SK-N-SH (cell line): ENCODE data around the gene RTF2. TPM values are rescaled to one million over a fixed set of nuclear protein-coding genes. Genes with fewer than 3 reads are reported as not detected.

ENCODE experiments used
- CTCF ChIA-PET: fragments of 300-600, 350-600 bp; formaldehyde crosslinking; extraction: SDS; loops from one replicate; lab custom pipeline; 2021; lab: Yijun Ruan, JAX
- POLR2A ChIA-PET: fragments of 350-600 bp; sonication (Branson Sonifier 250); formaldehyde crosslinking; extraction: SDS; loops from one replicate; lab custom pipeline; 2020; ENCODE audit warnings: antibody characterized with exemption, inconsistent platforms; lab: Yijun Ruan, JAX
- DNase-seq: peaks from one replicate; pipeline ENCODE4 v3.0.0; 2012
- H2AFZ ChIP-seq: fragments of 200-600 bp; sonication (generic); 2 replicates; pipeline ENCODE4 v1.8.1; 2016; ENCODE audit warnings: antibody characterized with exemption, mild to moderate bottlenecking, low read depth
- H3F3A ChIP-seq: fragments of 200-600 bp; sonication (generic); replicated peaks from 2 replicates; pipeline ENCODE3; 2016; ENCODE audit warnings: antibody characterized with exemption, mild to moderate bottlenecking; ENCODE audit not compliant: insufficient read depth
- H3K27ac ChIP-seq, 2 experiments: fragments of 200-500 bp in 1 of 2; fragments of 200-600 bp in 1 of 2; sonication (Bioruptor generic) in 1 of 2; sonication (generic), shearing (Covaris generic) in 1 of 2; 2 replicates each; pipeline versions ENCODE4 v1.5.1 to v1.6.1; 2014 to 2016; ENCODE audit warnings: low read depth in 2 of 2, inconsistent platforms in 1 of 2, low read length in 1 of 2, mild to moderate bottlenecking in 1 of 2, mixed read lengths in 1 of 2
- H3K27me3 ChIP-seq: fragments of 200-600 bp; sonication (generic), shearing (Covaris generic); 2 replicates; pipeline ENCODE4 v1.6.1; 2016; ENCODE audit warnings: mixed run types; ENCODE audit not compliant: insufficient read depth
- H3K36me3 ChIP-seq, 2 experiments: fragments of 200-500 bp in 1 of 2; fragments of 200-600 bp in 1 of 2; sonication (Bioruptor generic) in 1 of 2; sonication (generic) in 1 of 2; replicated peaks in 1 of 2; 2 replicates each; pipeline versions ENCODE3 to v1.5.1; 2014 to 2016; ENCODE audit warnings: low read length in 1 of 2, mild to moderate bottlenecking in 1 of 2; ENCODE audit not compliant: insufficient read depth in 2 of 2, control insufficient read depth in 1 of 2
- H3K4me1 ChIP-seq, 2 experiments: fragments of 200-500 bp in 1 of 2; fragments of 200-600 bp in 1 of 2; sonication (Bioruptor generic) in 1 of 2; sonication (generic), shearing (Covaris generic) in 1 of 2; 2 replicates each; pipeline versions ENCODE4 v1.5.1 to v1.6.1; 2014 to 2016; ENCODE audit warnings: low read depth in 1 of 2, low read length in 1 of 2, mixed run types in 1 of 2; ENCODE audit not compliant: insufficient read depth in 2 of 2, control insufficient read depth in 1 of 2
- H3K4me2 ChIP-seq: fragments of 200-600 bp; sonication (generic), shearing (Covaris generic); 2 replicates; pipeline ENCODE4 v1.6.1; 2017; ENCODE audit warnings: mixed run types
- H3K4me3 ChIP-seq, 2 experiments: fragments of 200-500 bp in 1 of 2; fragments of 200-600 bp in 1 of 2; sonication (Bioruptor generic) in 1 of 2; sonication (generic), shearing (Covaris generic) in 1 of 2; 2 replicates each; pipeline versions ENCODE4 v1.5.1 to v1.8.1; 2014 to 2016; ENCODE audit warnings: low read depth in 2 of 2, inconsistent platforms in 1 of 2, low read length in 1 of 2, mild to moderate bottlenecking in 1 of 2, mixed read lengths in 1 of 2, moderate library complexity in 1 of 2
- H3K79me2 ChIP-seq: fragments of 200-600 bp; sonication (generic); 2 replicates; pipeline ENCODE4 v1.8.1; 2017; ENCODE audit warnings: mild to moderate bottlenecking; ENCODE audit not compliant: insufficient read depth
- H3K9ac ChIP-seq: fragments of 200-600 bp; sonication (generic); 2 replicates; pipeline ENCODE4 v1.6.1; 2017; ENCODE audit warnings: mixed run types
- H3K9me2 ChIP-seq: fragments of 200-600 bp; sonication (generic); 2 replicates; pipeline ENCODE4 v1.6.1; 2017; ENCODE audit warnings: mixed run types
- H3K9me3 ChIP-seq: fragments of 200-600 bp; sonication (generic); 2 replicates; pipeline ENCODE4 v1.6.1; 2017; ENCODE audit warnings: mixed run types, mild to moderate bottlenecking, moderate library complexity
- H4K20me1 ChIP-seq: fragments of 200-600 bp; sonication (generic); 2 replicates; pipeline ENCODE4 v1.6.1; 2017; ENCODE audit warnings: mild to moderate bottlenecking, mixed run types; ENCODE audit not compliant: insufficient read depth
- CHD2 ChIP-seq: fragments of 150-350 bp; IDR thresholded peaks from 2 replicates; pipeline ENCODE4 v1.6.1; 2018; ENCODE audit warnings: low read length; ENCODE audit not compliant: partially characterized antibody
- EP300 ChIP-seq, 2 experiments: IDR thresholded peaks; 2 replicates each; pipeline versions ENCODE4 v1.4.0 to v1.6.1; 2012; ENCODE audit warnings: borderline replicate concordance in 1 of 2, low read depth in 1 of 2, low read length in 1 of 2
- FOSL2 ChIP-seq: IDR thresholded peaks from 2 replicates; pipeline ENCODE4 v1.4.0; 2012; ENCODE audit warnings: low read depth, mild to moderate bottlenecking, moderate library complexity, borderline replicate concordance
- GABPA ChIP-seq: IDR thresholded peaks from 2 replicates; pipeline ENCODE4 v1.4.0; 2012; ENCODE audit warnings: low read depth, mild to moderate bottlenecking
- MEF2A ChIP-seq: IDR thresholded peaks from 2 replicates; pipeline ENCODE4 v1.4.0; 2012; ENCODE audit warnings: low read depth, borderline replicate concordance
- MXI1 ChIP-seq: IDR thresholded peaks from 2 replicates; pipeline ENCODE4 v1.6.1; 2012; ENCODE audit warnings: mild to moderate bottlenecking, low read depth, low read length, improper control_type of control experiment
- NRF1 ChIP-seq: IDR thresholded peaks from 2 replicates; pipeline ENCODE4 v1.6.1; 2012; ENCODE audit warnings: low read depth, mild to moderate bottlenecking, low read length
- RAD21 ChIP-seq: IDR thresholded peaks from 2 replicates; pipeline ENCODE4 v1.6.1; 2012; ENCODE audit warnings: mild to moderate bottlenecking, low read length
- RXRA ChIP-seq: IDR thresholded peaks from 2 replicates; pipeline ENCODE4 v1.4.0; 2012; ENCODE audit warnings: low read depth, mild to moderate bottlenecking, borderline replicate concordance
- SIN3A ChIP-seq: IDR thresholded peaks from 2 replicates; pipeline ENCODE4 v1.6.1; 2012; ENCODE audit warnings: low read depth, mild to moderate bottlenecking, low read length, moderate library complexity, borderline replicate concordance
- TAF1 ChIP-seq: IDR thresholded peaks from 2 replicates; pipeline ENCODE4 v1.6.1; 2012; ENCODE audit warnings: low read depth, mild to moderate bottlenecking, low read length, moderate library complexity, borderline replicate concordance
- USF1 ChIP-seq: IDR thresholded peaks from 2 replicates; pipeline ENCODE4 v1.4.0; 2012; ENCODE audit warnings: low read depth, borderline replicate concordance
- YY1 ChIP-seq: IDR thresholded peaks from 2 replicates; pipeline ENCODE4 v1.4.0; 2012; ENCODE audit warnings: low read depth, mild to moderate bottlenecking
- WGBS: methylation state at CpG from one replicate; pipeline ENCODE4 v1.1.6; 2017; ENCODE audit warnings: low lambda C conversion rate; 5-methylcytosine and 5-hydroxymethylcytosine counted together
- polyA plus RNA-seq, 3 experiments: library from polyadenylated mRNA; depleted of rRNA; stranded (reverse); fragments of >200 nt; gene quantifications; 2 replicates each; pipeline ENCODE4 v1.2.3, GENCODE V29; 2012
- TF ChIP-seq, protein P1 (sequence below): IDR thresholded peaks from 2 replicates; pipeline ENCODE4 v1.4.0; 2012; ENCODE audit warnings: low read depth, borderline replicate concordance
- TF ChIP-seq, protein P2 (sequence below): IDR thresholded peaks from 2 replicates; pipeline ENCODE4 v1.4.0; 2012; ENCODE audit warnings: low read depth
- TF ChIP-seq, protein P3 (sequence below): fragments of 200-600 bp; sonication (generic); IDR thresholded peaks from 2 replicates; pipeline ENCODE4 v1.6.1; 2017; ENCODE audit warnings: antibody characterized with exemption, mild to moderate bottlenecking, moderate library complexity

RTF2 gene
- polyA plus RNA-seq, 1 of the 3 experiments (the other 2 are of a cell fraction), result 78.2 TPM

DNA sequence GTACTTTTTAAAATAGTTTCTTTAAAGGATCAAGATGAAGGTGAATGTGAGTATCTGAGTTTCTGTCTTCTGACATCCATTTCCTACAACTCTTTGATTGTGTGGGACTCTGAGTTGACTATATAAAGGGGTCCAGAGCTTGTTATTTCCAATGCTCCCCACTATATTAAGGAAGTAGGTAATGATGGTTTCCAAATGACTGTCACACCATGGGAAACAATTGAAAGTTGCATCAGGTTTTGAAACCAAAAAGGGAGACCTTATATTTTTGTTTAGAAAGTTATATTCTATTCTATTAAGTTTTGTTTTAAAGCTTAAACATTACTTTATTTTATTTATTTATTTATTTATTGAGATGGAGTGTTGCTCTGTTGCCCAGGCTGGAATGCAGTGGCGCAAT, 45.2 kb upstream of the RTF2 start (continued):
- TF ChIP-seq, protein P1, sequence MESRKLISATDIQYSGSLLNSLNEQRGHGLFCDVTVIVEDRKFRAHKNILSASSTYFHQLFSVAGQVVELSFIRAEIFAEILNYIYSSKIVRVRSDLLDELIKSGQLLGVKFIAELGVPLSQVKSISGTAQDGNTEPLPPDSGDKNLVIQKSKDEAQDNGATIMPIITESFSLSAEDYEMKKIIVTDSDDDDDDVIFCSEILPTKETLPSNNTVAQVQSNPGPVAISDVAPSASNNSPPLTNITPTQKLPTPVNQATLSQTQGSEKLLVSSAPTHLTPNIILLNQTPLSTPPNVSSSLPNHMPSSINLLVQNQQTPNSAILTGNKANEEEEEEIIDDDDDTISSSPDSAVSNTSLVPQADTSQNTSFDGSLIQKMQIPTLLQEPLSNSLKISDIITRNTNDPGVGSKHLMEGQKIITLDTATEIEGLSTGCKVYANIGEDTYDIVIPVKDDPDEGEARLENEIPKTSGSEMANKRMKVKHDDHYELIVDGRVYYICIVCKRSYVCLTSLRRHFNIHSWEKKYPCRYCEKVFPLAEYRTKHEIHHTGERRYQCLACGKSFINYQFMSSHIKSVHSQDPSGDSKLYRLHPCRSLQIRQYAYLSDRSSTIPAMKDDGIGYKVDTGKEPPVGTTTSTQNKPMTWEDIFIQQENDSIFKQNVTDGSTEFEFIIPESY, result no peak
- TF ChIP-seq YY1, result no peak
- TF ChIP-seq USF1, result no peak

DNA sequence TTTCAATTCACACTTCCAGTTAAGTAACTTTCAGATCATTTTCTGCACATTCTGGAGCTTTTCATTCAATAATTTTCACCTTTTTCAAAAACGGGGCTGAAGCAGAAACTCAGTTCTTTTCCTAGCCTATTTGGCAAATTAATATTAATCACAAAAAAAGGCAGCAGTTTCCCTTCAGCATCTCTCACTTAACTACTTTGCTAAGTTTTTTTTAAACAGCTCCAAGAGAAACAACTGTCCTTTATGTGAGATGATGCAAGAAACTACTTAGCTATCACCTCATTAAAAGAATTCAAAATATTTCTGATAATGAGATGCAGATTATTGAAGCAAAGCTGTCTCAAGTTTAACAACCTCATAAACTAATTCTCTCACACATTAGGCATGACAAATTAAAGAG, 44.5 kb upstream of the RTF2 start:
- no peak for DNase-seq
- 18% methylated on average over 1 of the region's 1 CpG for WGBS
- H4K20me1 ChIP-seq, result no peaks in the 10 kb centered on the region
- H3K9me3 ChIP-seq, result no peaks in the 10 kb centered on the region
- H3K9ac ChIP-seq, result no peak overlapping the region
- no peaks in the 10 kb centered on the region for H3K27me3 ChIP-seq
- TF ChIP-seq, protein P2, sequence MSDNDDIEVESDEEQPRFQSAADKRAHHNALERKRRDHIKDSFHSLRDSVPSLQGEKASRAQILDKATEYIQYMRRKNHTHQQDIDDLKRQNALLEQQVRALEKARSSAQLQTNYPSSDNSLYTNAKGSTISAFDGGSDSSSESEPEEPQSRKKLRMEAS, result no peak
- TF ChIP-seq RAD21 (no peak), EP300 (IDR thresholded peaks at IDR 0.05; ENCODE audit: borderline replicate concordance in 1 of 2, low read depth in 1 of 2, low read length in 1 of 2) (no peak), CHD2 (no peak), SIN3A (no peak), RXRA (no peak), FOSL2 (no peak), TAF1 (no peak), YY1 (no peak), GABPA (no peak), MEF2A (no peak), MXI1 (no peak), NRF1 (no peak)
- TF ChIP-seq, protein P3, sequence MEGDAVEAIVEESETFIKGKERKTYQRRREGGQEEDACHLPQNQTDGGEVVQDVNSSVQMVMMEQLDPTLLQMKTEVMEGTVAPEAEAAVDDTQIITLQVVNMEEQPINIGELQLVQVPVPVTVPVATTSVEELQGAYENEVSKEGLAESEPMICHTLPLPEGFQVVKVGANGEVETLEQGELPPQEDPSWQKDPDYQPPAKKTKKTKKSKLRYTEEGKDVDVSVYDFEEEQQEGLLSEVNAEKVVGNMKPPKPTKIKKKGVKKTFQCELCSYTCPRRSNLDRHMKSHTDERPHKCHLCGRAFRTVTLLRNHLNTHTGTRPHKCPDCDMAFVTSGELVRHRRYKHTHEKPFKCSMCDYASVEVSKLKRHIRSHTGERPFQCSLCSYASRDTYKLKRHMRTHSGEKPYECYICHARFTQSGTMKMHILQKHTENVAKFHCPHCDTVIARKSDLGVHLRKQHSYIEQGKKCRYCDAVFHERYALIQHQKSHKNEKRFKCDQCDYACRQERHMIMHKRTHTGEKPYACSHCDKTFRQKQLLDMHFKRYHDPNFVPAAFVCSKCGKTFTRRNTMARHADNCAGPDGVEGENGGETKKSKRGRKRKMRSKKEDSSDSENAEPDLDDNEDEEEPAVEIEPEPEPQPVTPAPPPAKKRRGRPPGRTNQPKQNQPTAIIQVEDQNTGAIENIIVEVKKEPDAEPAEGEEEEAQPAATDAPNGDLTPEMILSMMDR, result no peak
- TF ChIP-seq, protein P1, result no peak
- H3K4me1 ChIP-seq, result peaks cover 0 to 14% of the 10 kb centered on the region in 2 experiments; a peak in 1 of 4 replicates
- CTCF ChIA-PET, result no interaction called here
- peaks cover 3% of the 10 kb centered on the region for H3F3A ChIP-seq
- POLR2A ChIA-PET, result no interaction called here
- H3K9me2 ChIP-seq, result no peaks in the 10 kb centered on the region
- H3K27ac ChIP-seq, result no peak overlapping the region
- H2AFZ ChIP-seq, result no peak overlapping the region
- no peaks in the 10 kb centered on the region for H3K79me2 ChIP-seq
- H3K36me3 ChIP-seq, result no peaks in the 10 kb centered on the region
- no peak overlapping the region for H3K4me2 ChIP-seq
- H3K4me3 ChIP-seq, result no peak overlapping the region
